Prostate gland (tissue), 2 donors: ENCODE measurements around the gene GABRQ.

Experiments
- CTCF ChIP-seq, 4 experiments: fragments of 200-600 bp in 2 of 4; fragments of 450-650 bp in 2 of 4; sonication (generic) in 2 of 4; IDR thresholded peaks; 1 replicate in 3 of 4; 2 replicates in 1 of 4; pipeline ENCODE4 v1.5.1; 2016 to 2019; ENCODE audit warnings: antibody characterized with exemption in 4 of 4, mild to moderate bottlenecking in 2 of 4, moderate library complexity in 2 of 4
- POLR2A ChIP-seq: fragments of 450-650 bp; IDR thresholded peaks from one replicate; pipeline ENCODE4 v1.6.1; 2016; ENCODE audit warnings: antibody characterized with exemption, mild to moderate bottlenecking
- POLR2AphosphoS5 ChIP-seq: sonication (generic); formaldehyde crosslinking; IDR thresholded peaks from one replicate; pipeline ENCODE4 v1.6.1; 2017; ENCODE audit warnings: antibody characterized with exemption

GRCh38 chrX:152632445-152633097, 5.1 kb upstream of the GABRQ start:
- TF ChIP-seq CTCF (IDR thresholded peaks at IDR 0.05) (peak in 3 of 4 experiments; percentile 45 to 63 (median 47)), POLR2AphosphoS5 (no peak), POLR2A (no peak)
